HG02973 (cell line): Measurements from ENCODE around the gene SIK3.
"Not testable (repeated sequence)": the region's sequence is repeated elsewhere in the genome, so short reads cannot be mapped to it uniquely, and the experiment has no call there.

ENCODE experiments used
- ATAC-seq: cut with Tn5 transposase; IDR thresholded peaks from one replicate; pipeline ENCODE4 v1.9.1; 2021; ENCODE audit warnings: moderate library complexity; ENCODE audit not compliant: unreplicated experiment

SIK3 gene

DNA sequence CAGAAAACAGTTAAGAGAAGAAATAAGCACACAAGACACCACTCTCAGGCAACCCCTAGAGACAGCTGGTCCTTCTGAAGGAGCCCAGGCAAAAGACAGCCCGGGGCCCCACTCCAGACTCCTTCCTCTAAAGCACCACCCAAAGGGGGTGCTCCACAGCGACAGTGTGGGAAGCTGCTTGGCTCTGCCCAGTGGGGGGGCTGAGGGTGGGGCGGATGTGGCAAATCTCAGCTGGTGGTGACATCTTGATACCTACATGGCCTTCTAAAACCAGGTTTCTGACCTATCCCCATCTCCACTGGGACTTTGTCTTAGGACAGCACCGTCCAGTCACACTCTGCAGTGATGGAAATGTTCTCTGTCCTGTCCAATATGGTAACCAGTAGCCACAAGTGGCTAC, 250.6 kb downstream of the SIK3 start:
- no peak for ATAC-seq

DNA sequence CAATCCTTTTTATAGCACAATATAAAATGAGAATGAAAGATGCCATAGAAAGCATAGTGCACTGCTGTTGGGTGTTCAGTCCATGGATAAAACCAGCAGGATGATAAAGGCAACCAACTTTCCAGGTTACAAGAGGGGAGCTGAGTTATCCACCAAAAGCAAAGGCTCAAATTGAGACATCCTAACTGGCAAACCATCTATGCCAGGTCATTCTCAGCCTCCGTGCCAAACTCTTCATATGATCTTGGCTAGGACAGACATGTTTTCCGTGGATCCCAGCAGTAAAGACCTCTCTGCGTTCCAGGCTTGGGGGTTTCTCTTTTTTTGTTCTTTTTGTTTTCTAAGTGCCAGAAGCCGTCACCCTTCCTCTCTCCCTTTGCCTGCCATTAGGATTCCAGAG, 253.5 kb downstream of the SIK3 start:
- ATAC-seq, result no peak

- ATAC-seq, result no peak
These were observed 254.6 kb downstream of the SIK3 start for GRCh38 chr11:116843661-116844060.

- no peak for ATAC-seq
These were observed 255.3 kb downstream of the SIK3 start for GRCh38 chr11:116842909-116843308.

GRCh38 chr11:116842117-116842516, 256.1 kb downstream of the SIK3 start:
- ATAC-seq, result no peak

GRCh38 chr11:116840746-116841296, 257.4 kb downstream of the SIK3 start:
- ATAC-seq, result no peak

DNA sequence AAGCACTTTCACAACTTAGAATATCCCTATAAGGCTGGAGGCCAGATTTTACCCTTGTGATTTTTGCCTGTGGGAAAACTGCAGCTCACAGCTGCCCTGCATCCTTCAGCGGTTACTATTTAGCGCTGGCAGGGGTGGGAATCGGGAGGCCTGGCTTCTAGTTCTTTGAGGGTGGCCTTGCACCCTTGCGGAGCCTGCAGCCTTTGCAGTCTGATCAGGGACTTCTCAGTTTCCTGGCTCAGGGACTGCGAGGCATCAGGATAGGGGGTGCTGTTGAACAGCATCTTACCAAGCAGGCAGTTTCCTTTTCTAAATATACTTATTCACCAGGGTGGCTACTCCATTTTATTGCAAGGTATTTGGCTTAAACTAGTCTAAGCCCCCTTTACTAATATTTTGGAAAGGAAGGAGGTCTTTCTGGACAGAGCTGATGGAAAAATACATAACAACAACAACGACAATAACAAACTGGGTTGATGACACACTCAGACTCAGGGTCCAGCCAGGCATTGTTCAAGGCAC, 257.9 kb downstream of the SIK3 start:
- no peak for ATAC-seq

GRCh38 chr11:116838321-116839084, 259.7 kb downstream of the SIK3 start:
- ATAC-seq, result no peak

DNA sequence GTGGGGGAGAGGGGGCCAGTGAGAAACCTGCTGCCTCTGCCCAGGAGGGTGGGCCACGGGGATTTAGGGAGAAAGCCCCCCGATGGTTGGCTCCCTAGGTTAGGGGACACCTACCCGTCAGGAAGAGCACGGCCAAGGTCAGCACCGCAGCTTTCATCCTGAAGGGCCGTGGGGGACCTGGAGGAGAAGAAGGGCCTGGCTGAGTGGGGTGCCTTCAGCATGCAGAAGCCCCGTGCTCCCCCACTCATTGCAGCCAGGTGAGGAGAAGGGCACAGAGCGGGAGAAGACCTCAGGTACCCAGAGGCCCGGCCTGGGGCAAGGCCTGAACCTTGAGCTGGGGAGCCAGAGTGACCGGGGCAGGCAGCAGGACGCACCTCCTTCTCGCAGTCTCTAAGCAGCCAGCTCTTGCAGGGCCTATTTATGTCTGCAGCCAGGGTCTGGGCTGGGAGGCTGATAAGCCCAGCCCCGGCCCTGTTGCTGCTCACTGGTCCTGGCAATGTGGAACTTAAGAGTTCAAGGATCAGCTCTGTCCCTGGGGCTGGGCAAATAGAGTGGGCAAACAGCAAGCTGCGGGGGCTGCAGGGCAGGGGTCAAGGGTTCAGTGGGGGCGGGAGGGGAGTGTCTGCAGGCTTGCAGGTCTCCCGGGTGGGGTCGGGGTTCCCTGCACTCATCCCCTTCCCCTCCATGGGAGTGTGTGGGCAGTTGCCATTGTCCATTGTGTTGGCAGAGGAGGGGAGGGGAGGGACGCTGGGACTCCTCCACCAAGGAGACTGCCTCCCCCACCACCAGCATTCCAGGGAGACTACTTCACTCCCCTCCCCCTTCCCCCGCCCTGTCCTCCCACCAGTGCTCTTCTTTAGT, 260.8 kb downstream of the SIK3 start, which contains the start of gene APOA1:
Gene APOA1 (minus strand): TSS at position 392 of the 861 bp plus-strand sequence. CDS start 235 bp downstream, at position 157.
- ATAC-seq, result no peak

DNA sequence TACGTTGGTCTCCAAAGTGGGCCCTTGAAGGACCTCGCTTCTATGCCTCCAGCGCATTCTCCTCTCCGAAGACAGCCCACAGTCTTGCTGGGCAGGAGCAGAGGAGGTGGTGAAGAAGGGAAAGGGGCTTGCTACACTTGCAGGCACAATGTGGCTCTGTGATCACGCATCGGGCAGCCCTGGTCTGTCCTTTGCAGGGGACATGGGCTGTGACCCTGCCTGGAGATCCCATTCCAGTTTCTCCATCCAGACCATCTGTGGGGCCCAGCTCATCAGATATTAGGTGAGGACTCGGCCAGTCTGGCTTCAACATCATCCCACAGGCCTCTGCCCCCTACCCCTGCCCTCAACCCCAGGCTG, 261.6 kb downstream of the SIK3 start:
- no peak for ATAC-seq

DNA sequence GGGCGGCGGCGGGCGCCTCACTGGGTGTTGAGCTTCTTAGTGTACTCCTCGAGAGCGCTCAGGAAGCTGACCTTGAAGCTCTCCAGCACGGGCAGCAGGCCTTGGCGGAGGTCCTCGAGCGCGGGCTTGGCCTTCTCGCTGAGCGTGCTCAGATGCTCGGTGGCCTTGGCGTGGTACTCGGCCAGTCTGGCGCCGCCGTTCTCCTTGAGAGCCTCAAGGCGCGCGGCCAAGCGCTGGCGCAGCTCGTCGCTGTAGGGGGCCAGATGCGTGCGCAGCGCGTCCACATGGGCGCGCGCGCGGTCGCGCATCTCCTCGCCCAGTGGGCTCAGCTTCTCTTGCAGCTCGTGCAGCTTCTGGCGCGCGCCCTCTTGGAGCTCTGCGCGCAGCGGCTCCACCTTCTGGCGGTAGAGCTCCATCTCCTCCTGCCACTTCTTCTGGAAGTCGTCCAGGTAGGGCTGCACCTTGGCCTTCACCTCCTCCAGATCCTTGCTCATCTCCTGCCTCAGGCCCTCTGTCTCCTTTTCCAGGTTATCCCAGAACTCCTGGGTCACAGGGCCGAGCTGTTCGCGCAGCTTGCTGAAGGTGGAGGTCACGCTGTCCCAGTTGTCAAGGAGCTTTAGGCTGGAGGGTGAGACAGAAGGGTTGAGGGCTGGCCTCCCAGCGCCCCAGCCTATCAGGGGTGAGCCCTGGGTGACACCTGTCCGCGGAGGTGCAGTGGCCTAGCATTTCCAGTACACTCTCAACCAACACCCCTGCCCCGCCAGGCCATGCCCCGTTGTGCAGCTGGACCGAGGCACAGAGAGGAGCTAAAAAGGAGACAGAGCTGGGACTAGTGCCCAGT, 262.2 kb downstream of the SIK3 start:
- ATAC-seq, result peak; percentile 79

- ATAC-seq, result no peak
These were observed 263.0 kb downstream of the SIK3 start for GRCh38 chr11:116835042-116835772.

DNA sequence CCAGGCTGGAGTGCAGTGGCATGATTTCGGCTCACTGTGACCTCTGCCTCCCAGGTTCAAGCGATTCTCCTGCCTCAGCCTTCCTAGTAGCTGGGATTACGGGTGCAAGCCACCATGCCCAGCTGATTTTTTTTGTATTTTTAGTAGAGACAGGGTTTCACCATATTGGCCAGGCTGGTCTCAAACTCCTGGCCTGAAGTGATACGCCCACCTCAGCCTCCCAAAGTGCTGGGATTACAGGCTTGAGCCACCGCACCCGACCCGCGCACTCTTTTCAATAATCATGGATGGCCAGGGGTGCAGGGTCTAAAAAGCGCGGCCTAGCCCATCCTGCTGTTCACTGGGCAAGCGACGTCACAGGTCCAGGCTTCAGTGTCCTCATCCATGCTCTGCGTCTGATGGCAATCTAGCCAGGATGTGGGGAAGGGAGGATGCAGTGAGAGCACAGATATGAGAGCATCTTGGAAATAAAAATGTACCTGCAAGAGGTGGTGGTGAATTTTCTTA, 263.6 kb downstream of the SIK3 start:
- not testable (repeated sequence) for ATAC-seq

DNA sequence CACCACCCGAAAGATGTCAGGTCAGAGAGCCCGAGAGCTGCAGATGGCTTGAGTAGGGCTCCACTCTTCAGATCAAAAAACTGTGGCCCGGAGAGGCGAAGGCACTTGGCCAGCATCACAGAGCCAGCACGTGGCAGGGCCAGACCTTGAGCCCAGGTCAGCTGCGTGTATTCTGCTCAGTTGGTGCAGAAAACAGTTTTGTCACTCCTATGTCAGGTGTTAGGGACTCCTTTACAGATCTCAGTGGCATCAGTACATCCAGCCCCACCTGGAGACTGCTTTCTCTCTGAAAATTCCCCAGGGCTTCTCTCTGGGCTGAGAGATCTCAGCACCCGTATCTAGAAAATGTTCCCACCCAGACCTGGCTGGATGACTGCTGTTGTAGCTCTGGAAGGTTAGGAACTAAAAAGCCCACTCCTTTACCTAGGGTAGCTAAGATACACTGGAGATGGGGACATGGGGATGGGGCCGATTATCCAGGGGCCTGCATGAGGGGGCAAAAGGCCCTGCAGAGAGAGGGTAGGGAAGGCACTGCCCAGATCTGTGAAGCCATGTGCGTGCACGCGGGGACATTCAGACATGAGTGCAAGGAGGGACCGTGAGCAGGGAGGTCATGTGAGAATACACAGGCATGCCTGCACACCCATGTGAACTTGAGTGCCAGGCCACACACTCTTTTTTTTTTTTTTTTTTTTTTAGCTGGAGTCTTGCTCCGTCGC, 264.3 kb downstream of the SIK3 start:
- no peak for ATAC-seq

GRCh38 chr11:116833491-116833815, 264.8 kb downstream of the SIK3 start:
- no peak for ATAC-seq

- ATAC-seq, result no peak
These were observed 265.6 kb downstream of the SIK3 start for GRCh38 chr11:116832350-116833290.

- no peak for ATAC-seq
These were observed 266.4 kb downstream of the SIK3 start for GRCh38 chr11:116831790-116832349.
